PC-3 (cell line): ENCODE results near the gene FOXE1. TPM values are rescaled to one million over a fixed set of nuclear protein-coding genes. Genes with fewer than 3 reads are reported as not detected.

Source experiments
- ATAC-seq: fragments of 200-7000 bp; cut with Tn5 transposase; 2 replicates; pipeline ENCODE4 v1.9.1; 2020; ENCODE audit warnings: mild to moderate bottlenecking, moderate library complexity
- BruUV-seq: library from RNA; stranded (reverse); fragments of 400-500 nt; replicated peaks from 2 replicates; lab custom pipeline; 2021; lab: Mats Ljungman, UMichigan
- CTCF ChIA-PET: fragments of 300-600 bp; sonication (Branson Sonifier 250); formaldehyde crosslinking; loops from one replicate; lab custom pipeline; 2022; ENCODE audit warnings: antibody characterized with exemption; lab: Charles Lee
- POLR2A ChIA-PET: fragments of 300-600 bp; sonication (Branson Sonifier 250); formaldehyde crosslinking; loops from one replicate; lab custom pipeline; 2022; ENCODE audit warnings: antibody characterized with exemption; ENCODE audit not compliant: unreplicated experiment; lab: Charles Lee
- DNase-seq: peaks from one replicate; pipeline ENCODE4 v3.0.0-alpha.2; 2015
- H2AFZ ChIP-seq: fragments of 300-600 bp; sonication (generic); 2 replicates; pipeline ENCODE4 v1.6.0; 2016; ENCODE audit warnings: antibody characterized with exemption, low read length
- H3F3A ChIP-seq: fragments of 300-600 bp; sonication (generic); one replicate; pipeline ENCODE4 v1.6.0; 2017; ENCODE audit warnings: antibody characterized with exemption, low read length, control low read depth, mild to moderate bottlenecking; ENCODE audit not compliant: unreplicated experiment
- H3K27ac ChIP-seq: fragments of 300-600 bp; sonication (generic); 2 replicates; pipeline ENCODE4 v1.5.1; 2016; ENCODE audit warnings: mild to moderate bottlenecking, low read length
- H3K27me3 ChIP-seq: fragments of 300-600 bp; sonication (generic); 2 replicates; pipeline ENCODE4 v1.6.1; 2016; ENCODE audit warnings: low read length, mixed read lengths
- H3K36me3 ChIP-seq: fragments of 300-600 bp; sonication (generic); 2 replicates; pipeline ENCODE4 v1.6.1; 2016; ENCODE audit warnings: low read depth, mixed run types, low read length, mixed read lengths
- H3K4me1 ChIP-seq: fragments of 300-600 bp; sonication (generic); 2 replicates; pipeline ENCODE4 v1.5.1; 2016; ENCODE audit warnings: low read length; ENCODE audit not compliant: insufficient read depth
- H3K4me2 ChIP-seq: fragments of 300-600 bp; sonication (generic); 2 replicates; pipeline ENCODE4 v1.6.0; 2016; ENCODE audit warnings: low read length
- H3K4me3 ChIP-seq: fragments of 300-600 bp; sonication (generic); 2 replicates; pipeline ENCODE4 v1.5.1; 2016; ENCODE audit warnings: mild to moderate bottlenecking, low read length, mixed read lengths
- H3K79me2 ChIP-seq: fragments of 300-600 bp; sonication (generic); 2 replicates; pipeline ENCODE4 v1.6.1; 2017; ENCODE audit warnings: low read length, mixed read lengths
- H3K9ac ChIP-seq: fragments of 300-600 bp; sonication (generic); 2 replicates; pipeline ENCODE4 v1.6.0; 2016; ENCODE audit warnings: mild to moderate bottlenecking, low read length
- H3K9me2 ChIP-seq: fragments of 300-600 bp; sonication (generic); replicated peaks from 2 replicates; pipeline ENCODE4 v1.6.1; 2016; ENCODE audit warnings: mixed run types, low read length, mixed read lengths
- H3K9me3 ChIP-seq: fragments of 300-600 bp; sonication (generic); 2 replicates; pipeline ENCODE4 v1.6.1; 2016; ENCODE audit warnings: low read length, mixed read lengths
- H4K20me1 ChIP-seq: fragments of 300-600 bp; sonication (generic); 2 replicates; pipeline ENCODE4 v1.6.1; 2016; ENCODE audit warnings: low read length, mixed read lengths
- EZH2phosphoT487 ChIP-seq: fragments of 300-600 bp; sonication (generic); IDR thresholded peaks from 2 replicates; pipeline ENCODE4 v1.6.1; 2018; ENCODE audit warnings: mild to moderate bottlenecking, antibody characterized with exemption, low read length, borderline replicate concordance
- intact Hi-C: fragments of 100-400 bp; cut with micrococcal nuclease; formaldehyde crosslinking; loops from 2 replicates; pipeline ENCODE4 v1.9.0; 2023
- total RNA-seq: library from RNA; depleted of rRNA; stranded (reverse); fragments of >200 nt; gene quantifications from 2 replicates; pipeline ENCODE4 v1.2.3, GENCODE V29; 2014; rRNA removed

The FOXE1 gene
- total RNA-seq, 1 experiment from 2014 or later, result not detected

DNA sequence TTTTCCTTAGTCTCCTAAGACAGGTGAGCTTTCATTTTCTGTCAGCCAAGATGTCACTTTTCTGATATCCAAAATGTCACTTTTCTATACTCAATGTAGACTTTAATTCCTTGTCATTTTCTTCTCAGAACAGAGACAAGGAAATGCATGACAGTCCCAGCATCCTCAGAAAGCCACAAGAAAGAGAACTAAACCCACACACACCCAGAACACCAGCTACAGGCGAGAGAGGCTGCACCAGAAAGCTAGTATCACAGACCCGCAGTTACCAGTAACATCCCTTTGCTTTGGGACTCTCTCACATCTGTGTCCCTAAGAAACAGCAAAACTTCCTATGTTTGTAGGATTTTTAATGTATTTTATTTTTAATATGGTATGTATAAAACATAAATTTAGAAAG is 52.2 kb downstream of the FOXE1 start:
- H3K36me3 ChIP-seq, result no peaks in the 10 kb centered on the region; the same call in 1 of the 2 replicates
- no peak overlapping the region for H3K4me2 ChIP-seq
- ChIA-PET POLR2A (no interaction called here), CTCF (no interaction called here)
- no peaks in the 10 kb centered on the region for H3K9me2 ChIP-seq
- no peak for ATAC-seq
- H3F3A ChIP-seq, result no peaks in the 10 kb centered on the region
- no peaks in the 10 kb centered on the region for H3K79me2 ChIP-seq
- H3K4me3 ChIP-seq, result no peak overlapping the region
- intact Hi-C loops, result no loop called here
- no peak overlapping the region for H3K27ac ChIP-seq
- DNase-seq, result no peak
- BruUV-seq, result no TSS peak
- H3K4me1 ChIP-seq, result peaks cover 7% of the 10 kb centered on the region
- no peaks in the 10 kb centered on the region for H3K27me3 ChIP-seq
- H2AFZ ChIP-seq, result no peak overlapping the region
- no peaks in the 10 kb centered on the region for H4K20me1 ChIP-seq
- no peaks in the 10 kb centered on the region for H3K9me3 ChIP-seq
- no peak for TF ChIP-seq EZH2phosphoT487
- H3K9ac ChIP-seq, result no peak overlapping the region

Other genes starting within 250 kb of the FOXE1 start
- gene TSTD2, start 219.9 kb upstream of the FOXE1 start, total RNA-seq, result 7.4 and 11.2 TPM in 2 replicates
- 22.6 and 23.0 TPM in 2 replicates for gene NCBP1, start 219.4 kb upstream of the FOXE1 start, total RNA-seq
- gene XPA, start 155.9 kb upstream of the FOXE1 start, total RNA-seq, result 7.4 and 9.4 TPM in 2 replicates
- gene TRMO, start 69.3 kb downstream of the FOXE1 start, total RNA-seq, result 7.5 and 14.3 TPM in 2 replicates
- not detected in 2 replicates for gene HEMGN, start 84.9 kb downstream of the FOXE1 start, total RNA-seq
- 14.8 and 32.6 TPM in 2 replicates for gene ANP32B, start 130.1 kb downstream of the FOXE1 start, total RNA-seq
- 93.0 and 94.8 TPM in 2 replicates for gene NANS, start 203.5 kb downstream of the FOXE1 start, total RNA-seq